LHCN-M2 (cell line): ENCODE measurements around the gene PSMC2. TPM values are rescaled to one million over a fixed set of nuclear protein-coding genes. Genes with fewer than 3 reads are reported as not detected.
"Not testable (repeated sequence)": the region's sequence is repeated elsewhere in the genome, so short reads cannot be mapped to it uniquely, and the experiment has no call there.

Experiments
- DNase-seq: peaks from one replicate; pipeline ENCODE4 v3.0.0-alpha.2; 2012; ENCODE audit warnings: low read depth
- total RNA-seq: library from RNA; depleted of rRNA; stranded (reverse); fragments of >200 nt; gene quantifications from 2 replicates; pipeline ENCODE4 v1.2.3, GENCODE V29; 2014

The PSMC2 gene
- total RNA-seq, 1 experiment from 2014 or later, result 262 TPM

- DNase-seq, result no peak
Observed at GRCh38 chr7:103379270-103379975, 32.0 kb downstream of the PSMC2 start.

GRCh38 chr7:103380395-103381191 lies 33.1 kb downstream of the PSMC2 start:
- DNase-seq, result no peak

- no peak for DNase-seq
Observed at GRCh38 chr7:103381280-103382031, 34.0 kb downstream of the PSMC2 start.

GRCh38 chr7:103382032-103382402 lies 34.6 kb downstream of the PSMC2 start:
- DNase-seq, result no peak

GRCh38 chr7:103387242-103387641 lies 39.8 kb downstream of the PSMC2 start:
- DNase-seq, result no peak

GRCh38 chr7:103388469-103389140 lies 41.2 kb downstream of the PSMC2 start:
- no peak for DNase-seq

GRCh38 chr7:103389263-103389662 lies 41.8 kb downstream of the PSMC2 start:
- no peak for DNase-seq

GRCh38 chr7:103391150-103391549 lies 43.7 kb downstream of the PSMC2 start:
- no peak for DNase-seq

GRCh38 chr7:103391976-103392375 lies 44.5 kb downstream of the PSMC2 start:
- no peak for DNase-seq

GRCh38 chr7:103394566-103394965 lies 47.1 kb downstream of the PSMC2 start:
- no peak for DNase-seq

- DNase-seq, result no peak
Observed at GRCh38 chr7:103395071-103395470, 47.6 kb downstream of the PSMC2 start.

- DNase-seq, result no peak
Observed at GRCh38 chr7:103396471-103396870, 49.0 kb downstream of the PSMC2 start.

GRCh38 chr7:103398483-103399127 lies 51.2 kb downstream of the PSMC2 start:
- DNase-seq, result no peak

GRCh38 chr7:103399687-103400086 lies 52.2 kb downstream of the PSMC2 start:
- DNase-seq, result not testable (repeated sequence)

GRCh38 chr7:103405789-103406613 lies 58.6 kb downstream of the PSMC2 start:
- DNase-seq, result not testable (repeated sequence)

- no peak for DNase-seq
Observed at GRCh38 chr7:103412151-103412550, 64.7 kb downstream of the PSMC2 start.

GRCh38 chr7:103413407-103413806 lies 66.0 kb downstream of the PSMC2 start:
- no peak for DNase-seq

GRCh38 chr7:103418241-103418640 lies 70.8 kb downstream of the PSMC2 start:
- DNase-seq, result no peak
